GM10248 (cell line): ENCODE results near the gene RPS6KB2.

Experiments used
- CTCF ChIA-PET: fragments of 300-600 bp; sonication (Branson Sonifier 250); formaldehyde crosslinking; extraction: SDS; loops from one replicate; lab custom pipeline; 2021; ENCODE audit warnings: antibody characterized with exemption; lab: Yijun Ruan, JAX
- POLR2A ChIA-PET: fragments of 350-650 bp; sonication (Branson Sonifier 250); formaldehyde crosslinking; extraction: SDS; loops from one replicate; lab custom pipeline; 2020; ENCODE audit warnings: antibody characterized with exemption; lab: Yijun Ruan, JAX
- DNase-seq: peaks from one replicate; pipeline ENCODE4 v3.0.0; 2012; ENCODE audit errors: extremely low spot score
- TF ChIP-seq, protein P1 (sequence below): IDR thresholded peaks from 2 replicates; pipeline ENCODE4 v1.5.1; 2012; ENCODE audit warnings: mild to moderate bottlenecking, low read depth; ENCODE audit errors: extremely low read depth, missing control alignments, control extremely low read depth

The RPS6KB2 gene

GRCh38 chr11:67436459-67437081 lies 8.3 kb downstream of the RPS6KB2 start:
- ChIA-PET POLR2A (interaction anchor here (0.9 to 1.7 kb wide), 5 partner anchors 18 to 66 kb away, joined by 3 to 4 read pairs (median 3); partner anchors contain the start of gene AIP), CTCF (interaction anchor here (0.8 to 2.1 kb wide), 7 partner anchors 9 to 85 kb away, joined by 3 to 8 read pairs (median 3); partner anchors contain the start of genes PITPNM1 and PPP1CA)
- DNase-seq, result peak; percentile 86
- TF ChIP-seq, protein P1, sequence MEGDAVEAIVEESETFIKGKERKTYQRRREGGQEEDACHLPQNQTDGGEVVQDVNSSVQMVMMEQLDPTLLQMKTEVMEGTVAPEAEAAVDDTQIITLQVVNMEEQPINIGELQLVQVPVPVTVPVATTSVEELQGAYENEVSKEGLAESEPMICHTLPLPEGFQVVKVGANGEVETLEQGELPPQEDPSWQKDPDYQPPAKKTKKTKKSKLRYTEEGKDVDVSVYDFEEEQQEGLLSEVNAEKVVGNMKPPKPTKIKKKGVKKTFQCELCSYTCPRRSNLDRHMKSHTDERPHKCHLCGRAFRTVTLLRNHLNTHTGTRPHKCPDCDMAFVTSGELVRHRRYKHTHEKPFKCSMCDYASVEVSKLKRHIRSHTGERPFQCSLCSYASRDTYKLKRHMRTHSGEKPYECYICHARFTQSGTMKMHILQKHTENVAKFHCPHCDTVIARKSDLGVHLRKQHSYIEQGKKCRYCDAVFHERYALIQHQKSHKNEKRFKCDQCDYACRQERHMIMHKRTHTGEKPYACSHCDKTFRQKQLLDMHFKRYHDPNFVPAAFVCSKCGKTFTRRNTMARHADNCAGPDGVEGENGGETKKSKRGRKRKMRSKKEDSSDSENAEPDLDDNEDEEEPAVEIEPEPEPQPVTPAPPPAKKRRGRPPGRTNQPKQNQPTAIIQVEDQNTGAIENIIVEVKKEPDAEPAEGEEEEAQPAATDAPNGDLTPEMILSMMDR, result no peak

- DNase-seq, result peak; percentile 70
- ChIA-PET POLR2A (interaction anchor here (0.8 to 1.7 kb wide), 9 partner anchors 18 to 67 kb away, joined by 3 to 5 read pairs (median 3); partner anchors contain the start of genes AIP, PPP1CA and TBC1D10C), CTCF (interaction anchor here (0.5 to 2.8 kb wide), 10 partner anchors 9 to 177 kb away, joined by 3 to 19 read pairs (median 4); partner anchors contain the start of genes GSTP1, PITPNM1, PPP1CA and RAD9A)
- TF ChIP-seq, protein P1, result no peak
Measured at GRCh38 chr11:67437082-67437808, 9.0 kb downstream of the RPS6KB2 start, which contains the start of gene PTPRCAP. Gene PTPRCAP, minus strand, starts transcription at chr11:67437682. Its CDS starts 63 bp downstream, at chr11:67437619.

- ChIA-PET POLR2A (interaction anchor here (0.8 to 1.7 kb wide), 6 partner anchors 19 to 45 kb away, joined by 3 to 5 read pairs (median 3); partner anchors contain the start of genes AIP, PPP1CA and TBC1D10C), CTCF (interaction anchor here (0.5 to 2.8 kb wide), 11 partner anchors 9 to 177 kb away, joined by 3 to 19 read pairs (median 3); partner anchors contain the start of genes GSTP1, PITPNM1, RAD9A and RPS6KB2)
- no peak for DNase-seq
- TF ChIP-seq, protein P1, result no peak
Measured at GRCh38 chr11:67437809-67438157, 9.5 kb downstream of the RPS6KB2 start.

GRCh38 chr11:67438158-67438902 lies 10.0 kb downstream of the RPS6KB2 start:
- ChIA-PET CTCF (interaction anchor here (0.5 to 2.8 kb wide), 17 partner anchors 8 to 176 kb away, joined by 3 to 19 read pairs (median 4); partner anchors contain the start of genes GSTP1, PITPNM1, PPP1CA and RAD9A), POLR2A (interaction anchor here (0.7 to 1.7 kb wide), 7 partner anchors 7 to 45 kb away, joined by 3 to 5 read pairs (median 3); partner anchors contain the start of genes AIP, PPP1CA and TBC1D10C)
- TF ChIP-seq, protein P1, result no peak
- DNase-seq, result peak; percentile 66

DNA sequence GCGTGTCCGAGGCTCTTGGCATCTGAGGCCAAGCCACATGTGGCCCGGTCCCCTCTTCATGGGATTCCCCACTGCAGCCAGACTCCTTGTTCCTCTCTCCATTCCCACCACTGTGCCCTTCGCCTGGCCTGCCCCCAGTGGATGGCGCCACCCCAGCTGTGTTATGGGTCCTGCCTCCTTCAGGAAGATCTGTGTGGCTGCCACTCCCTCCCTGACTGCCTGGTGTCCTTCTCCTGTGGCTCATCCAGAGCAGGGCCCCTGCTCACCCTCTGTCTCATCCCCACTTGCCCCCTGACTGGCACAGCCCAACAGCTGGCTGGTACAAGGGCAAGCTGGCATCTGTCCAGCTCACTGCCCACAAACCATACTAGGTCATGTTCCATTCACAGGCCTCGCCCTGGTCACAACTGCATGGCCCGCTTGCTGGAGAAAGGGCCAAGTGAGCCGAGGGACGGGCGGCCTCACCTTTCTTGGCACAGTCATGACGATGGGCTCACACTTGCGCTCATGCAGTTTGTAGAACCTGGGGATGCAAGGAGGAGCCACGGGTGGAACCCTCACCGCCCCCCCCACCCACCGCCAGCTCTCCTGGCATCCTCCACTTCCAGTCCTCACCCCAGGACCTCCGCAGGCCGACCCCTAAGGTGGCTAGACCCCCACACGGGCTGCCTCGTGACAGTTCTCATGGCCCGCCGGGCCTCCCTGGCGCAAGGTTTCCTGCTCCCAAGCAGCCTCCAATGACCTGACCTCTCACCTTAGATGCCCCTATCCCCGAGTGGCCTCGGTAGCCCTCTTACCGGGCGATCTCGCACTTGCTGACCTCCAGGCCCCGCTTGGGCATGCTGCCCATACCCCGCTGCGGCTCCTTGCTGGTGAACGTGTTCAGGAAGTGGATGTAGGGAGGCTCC lies 11.3 kb downstream of the RPS6KB2 start:
- no peak for DNase-seq
- ChIA-PET CTCF (interaction anchor here (0.8 to 2.8 kb wide), 12 partner anchors 9 to 66 kb away, joined by 3 to 19 read pairs (median 4); partner anchors contain the start of genes PITPNM1, PPP1CA, RPS6KB2 and TMEM134), POLR2A (interaction anchor here (0.7 kb wide), 1 partner anchor 9 kb away, joined by 5 read pairs; no protein-coding TSS in a partner anchor)
- TF ChIP-seq, protein P1, result peak; percentile 43
